Measurements from ENCODE around the gene BANP.
"Not testable (repeated sequence)": the region's sequence is repeated elsewhere in the genome, so short reads cannot be mapped to it uniquely, and the experiment has no call there.

The BANP gene

GRCh38 chr16:88014954-88015805, 63.9 kb downstream of the BANP start (continued):
- TF ChIP-seq ZNF513 (tag by site-specific recombination; IDR thresholded peaks at IDR 0.05) (no peak), SCRT2 (tag by site-specific recombination; IDR thresholded peaks at IDR 0.05) (no peak), ZNF664 (tag by site-specific recombination; IDR thresholded peaks at IDR 0.05) (no peak), ZNF10 (tag by site-specific recombination; IDR thresholded peaks at IDR 0.05) (no peak)

GRCh38 chr16:88015806-88016140, 64.5 kb downstream of the BANP start:
- Histone ChIP-seq H3K36me3 (ENCODE audit: control insufficient read depth in 2 of 2, insufficient read depth in 1 of 2, low read length in 2 of 2) (peaks cover 0 to 35% of the 10 kb centered on the region in 2 experiments; a peak in 1 of 3 replicates), H3K4me3 (ENCODE audit: low read depth, low read length) (no peak overlapping the region), H3K4me1 (ENCODE audit: control insufficient read depth, insufficient read depth, low read length) (no peaks in the 10 kb centered on the region; the same call in 1 of the 2 replicates), H3K9me3 (ENCODE audit: control insufficient read depth, insufficient read depth, low read depth, low read length) (no peaks in the 10 kb centered on the region), H3K27ac (ENCODE audit: extremely low read depth, low read depth, low read length) (no peak overlapping the region)
- CTCF ChIA-PET = no interaction called here
- POLR2A ChIA-PET = no interaction called here
- TF ChIP-seq ZFP3 (tag by site-specific recombination; IDR thresholded peaks at IDR 0.05; ENCODE audit: low read depth) (no peak), ZNF776 (tag by site-specific recombination; IDR thresholded peaks at IDR 0.05; ENCODE audit: borderline replicate concordance) (no peak), ATF2 (tag by site-specific recombination; IDR thresholded peaks at IDR 0.05; ENCODE audit: low read depth) (no peak), ZNF645 (tag by site-specific recombination; IDR thresholded peaks at IDR 0.05) (no peak), ZNF19 (tag by site-specific recombination; IDR thresholded peaks at IDR 0.05; ENCODE audit: low read depth) (no peak), ZFP41 (tag by site-specific recombination; IDR thresholded peaks at IDR 0.05; ENCODE audit: borderline replicate concordance) (no peak), ZNF555 (tag by site-specific recombination; conservative IDR thresholded peaks at IDR 0.05) (no peak)

- H3K9me3 ChIP-seq (ENCODE audit: control insufficient read depth, insufficient read depth, low read depth, low read length); CTCF ChIA-PET; H3K4me1 ChIP-seq (ENCODE audit: control insufficient read depth, insufficient read depth, low read length); POLR2A ChIA-PET; H3K27ac ChIP-seq (ENCODE audit: extremely low read depth, low read depth, low read length); H3K4me3 ChIP-seq (ENCODE audit: low read depth, low read length): not testable (repeated sequence)
- H3K36me3 ChIP-seq (ENCODE audit: control insufficient read depth in 2 of 2, insufficient read depth in 1 of 2, low read length in 2 of 2) = peaks cover 0 to 31% of the 10 kb centered on the region in 2 experiments; a peak in 1 of 3 replicates
Observed at GRCh38 chr16:88016386-88016785, 65.2 kb downstream of the BANP start.

GRCh38 chr16:88016964-88017363, 65.7 kb downstream of the BANP start:
- peaks cover 0 to 31% of the 10 kb centered on the region in 2 experiments; a peak in 1 of 3 replicates for H3K36me3 ChIP-seq (ENCODE audit: control insufficient read depth in 2 of 2, insufficient read depth in 1 of 2, low read length in 2 of 2)
- CTCF ChIA-PET = no interaction called here
- H3K9me3 ChIP-seq (ENCODE audit: control insufficient read depth, insufficient read depth, low read depth, low read length) = no peaks in the 10 kb centered on the region
- no peak overlapping the region for H3K27ac ChIP-seq (ENCODE audit: extremely low read depth, low read depth, low read length)
- no peaks in the 10 kb centered on the region; the same call in 1 of the 2 replicates for H3K4me1 ChIP-seq (ENCODE audit: control insufficient read depth, insufficient read depth, low read length)
- H3K4me3 ChIP-seq (ENCODE audit: low read depth, low read length) = no peak overlapping the region
- no peak for TF ChIP-seq ZBTB7A (tag by site-specific recombination; IDR thresholded peaks at IDR 0.05; ENCODE audit: low read depth)
- POLR2A ChIA-PET = no interaction called here
